Endothelial cell of umbilical vein (primary cell): ENCODE measurements around the gene AP1G2. TPM values are rescaled to one million over a fixed set of nuclear protein-coding genes. Genes with fewer than 3 reads are reported as not detected.

Experiments used
- BruUV-seq: library from RNA; stranded (reverse); fragments of 400-500 nt; replicated peaks from 2 replicates; lab custom pipeline; 2021; lab: Mats Ljungman, UMichigan
- CTCF ChIA-PET: fragments of 300-600, 350-600 bp; sonication (Branson Sonifier 250); formaldehyde crosslinking; loops from one replicate; lab custom pipeline; 2021; ENCODE audit warnings: antibody characterized with exemption, inconsistent platforms; lab: Charles Lee
- POLR2A ChIA-PET: fragments of 300-600, 350-600 bp; sonication (Branson Sonifier 250); formaldehyde crosslinking; loops from one replicate; lab custom pipeline; 2021; ENCODE audit warnings: antibody characterized with exemption, inconsistent platforms; lab: Charles Lee
- DNase-seq: peaks from one replicate; pipeline ENCODE4 v3.0.0-alpha.2; 2011; ENCODE audit warnings: low read depth, low spot score
- FAIRE-seq: peaks from 2 replicates; lab custom pipeline; 2011; peaks lifted over from hg19 to GRCh38; lab: Jason Lieb, UNC
- H2AFZ ChIP-seq: 2 replicates; pipeline ENCODE4 v1.6.0; 2012; ENCODE audit warnings: low read depth, low read length, control low read depth, inconsistent platforms
- H3K27ac ChIP-seq: 2 replicates; pipeline ENCODE4 v1.5.1; 2011; ENCODE audit warnings: low read depth, mild to moderate bottlenecking, control low read depth, low read length, moderate library complexity; ENCODE audit not compliant: insufficient read depth
- H3K27me3 ChIP-seq, 2 experiments: 2 replicates each; pipeline versions ENCODE4 v1.6.0 to v1.6.1; 2011; ENCODE audit warnings: low read length in 2 of 2, mixed read lengths in 1 of 2; ENCODE audit not compliant: control insufficient read depth in 2 of 2, insufficient read depth in 2 of 2
- H3K36me3 ChIP-seq, 2 experiments: 2 replicates in 1 of 2; 3 replicates in 1 of 2; pipeline ENCODE4 v1.5.1; 2011; ENCODE audit warnings: low read length in 2 of 2, mild to moderate bottlenecking in 1 of 2, moderate library complexity in 1 of 2; ENCODE audit not compliant: control insufficient read depth in 2 of 2, insufficient read depth in 2 of 2; ENCODE audit errors: extremely low read depth in 1 of 2
- H3K4me1 ChIP-seq: 3 replicates; pipeline ENCODE4 v1.5.1; 2011; ENCODE audit warnings: mild to moderate bottlenecking, low read length; ENCODE audit not compliant: control insufficient read depth, insufficient read depth; ENCODE audit errors: extremely low read depth
- H3K4me2 ChIP-seq: 2 replicates; pipeline ENCODE4 v1.6.1; 2011; ENCODE audit warnings: low read length, control low read depth, mixed read lengths; ENCODE audit not compliant: insufficient read depth
- H3K4me3 ChIP-seq, 3 experiments: fragments of 200-600 bp in 1 of 3; sonication (generic), shearing (Covaris generic) in 1 of 3; replicated peaks in 1 of 3; 2 replicates each; pipeline ENCODE4 v1.5.1; 2011 to 2016; ENCODE audit warnings: control low read depth in 3 of 3, low read length in 3 of 3, mild to moderate bottlenecking in 2 of 3, inconsistent platforms in 1 of 3, low read depth in 1 of 3, moderate library complexity in 1 of 3; ENCODE audit not compliant: insufficient read depth in 1 of 3
- H3K79me2 ChIP-seq: 2 replicates; pipeline ENCODE4 v1.6.0; 2012; ENCODE audit warnings: low read length, inconsistent platforms; ENCODE audit not compliant: control insufficient read depth, insufficient read depth
- H3K9ac ChIP-seq: replicated peaks from 2 replicates; pipeline ENCODE3; 2011; ENCODE audit warnings: low read length, control low read depth; ENCODE audit not compliant: insufficient read depth; ENCODE audit errors: extremely low read depth
- H3K9me1 ChIP-seq: replicated peaks from 3 replicates; pipeline ENCODE4 v1.6.0; 2011; ENCODE audit warnings: mild to moderate bottlenecking, low read length; ENCODE audit not compliant: control insufficient read depth, insufficient read depth; ENCODE audit errors: extremely low read depth
- H3K9me3 ChIP-seq: replicated peaks from 2 replicates; pipeline ENCODE4 v1.5.1; 2012; ENCODE audit warnings: low read length, inconsistent platforms; ENCODE audit not compliant: control insufficient read depth, insufficient read depth
- H4K20me1 ChIP-seq: replicated peaks from 2 replicates; pipeline ENCODE3; 2011; ENCODE audit warnings: mild to moderate bottlenecking, low read length; ENCODE audit not compliant: control insufficient read depth, insufficient read depth; ENCODE audit errors: extremely low read depth
- EZH2 ChIP-seq: IDR thresholded peaks from 2 replicates; pipeline ENCODE4 v1.6.1; 2012; ENCODE audit warnings: borderline replicate concordance, low read depth, mild to moderate bottlenecking, moderate library complexity, low read length, inconsistent platforms; ENCODE audit not compliant: severe bottlenecking
- FOS ChIP-seq: IDR thresholded peaks from 2 replicates; pipeline ENCODE4 v1.6.1; 2011; ENCODE audit warnings: mild to moderate bottlenecking, low read length, moderate library complexity, borderline replicate concordance; ENCODE audit not compliant: insufficient read depth
- GATA2 ChIP-seq: IDR thresholded peaks from 2 replicates; pipeline ENCODE4 v1.7.0; 2011; ENCODE audit warnings: low read depth, mild to moderate bottlenecking, moderate library complexity, mixed read lengths, low read length; ENCODE audit not compliant: insufficient read length, insufficient read depth
- JUN ChIP-seq: IDR thresholded peaks from 2 replicates; pipeline ENCODE4 v1.6.1; 2011; ENCODE audit warnings: borderline replicate concordance, low read depth; ENCODE audit not compliant: insufficient read length, insufficient read depth
- MYC ChIP-seq: IDR thresholded peaks from one replicate; pipeline ENCODE4 v1.6.1; 2011; ENCODE audit warnings: mild to moderate bottlenecking, low read depth, low read length
- POLR2A ChIP-seq: IDR thresholded peaks from 2 replicates; pipeline ENCODE4 v1.6.1; 2012; ENCODE audit warnings: low read depth, mild to moderate bottlenecking, control low read depth, low read length
- POLR2AphosphoS5 ChIP-seq: IDR thresholded peaks from 2 replicates; pipeline ENCODE4 v1.6.1; 2012; ENCODE audit warnings: low read depth, mild to moderate bottlenecking, control low read depth, low read length, moderate library complexity; ENCODE audit not compliant: insufficient read depth
- dilution Hi-C: fragments of 300-500 bp; cut with MboI; formaldehyde crosslinking; loops from one replicate; pipeline ENCODE4 v1.15.0; 2019; ENCODE audit warnings: low sequenced_read_pairs; ENCODE audit not compliant: extremely low pct_ligation_motif_present
- intact Hi-C: fragments of 100-400 bp; cut with micrococcal nuclease; formaldehyde crosslinking; loops from one replicate; pipeline ENCODE4 v1.10.0; 2022
- polyA plus RNA-seq, 4 experiments: library from polyadenylated mRNA; depleted of rRNA in 3 of 4; stranded (reverse) in 3 of 4; unstranded in 1 of 4; fragments of >200 nt; gene quantifications; 2 replicates each; pipeline versions ENCODE4 v1.2.1 to v1.2.3, GENCODE V29; 2011 to 2012; ENCODE audit warnings: missing spikeins in 1 of 4
- total RNA-seq: library from RNA; stranded (reverse); gene quantifications from 2 replicates; pipeline ENCODE4 v1.2.3, GENCODE V29; 2021
- TF ChIP-seq, protein P1 (sequence below), 2 donors: IDR thresholded peaks; 1 replicate in 1 of 2; 2 replicates in 1 of 2; pipeline ENCODE4 v1.5.1; 2011; ENCODE audit warnings: low read length in 2 of 2, mild to moderate bottlenecking in 2 of 2, moderate library complexity in 2 of 2, control low read depth in 1 of 2, inconsistent platforms in 1 of 2, low read depth in 1 of 2; ENCODE audit not compliant: insufficient read depth in 1 of 2; ENCODE audit errors: extremely low read depth in 1 of 2
- TF ChIP-seq, protein P2 (sequence below): IDR thresholded peaks from 2 replicates; pipeline ENCODE4 v1.6.1; 2011; ENCODE audit not compliant: insufficient read depth, insufficient read length

The AP1G2 gene
- total and polyA plus RNA-seq, 2 donors (not counting 3 experiments of a cell fraction or from before 2014, with no cell fraction given) = 39.0 to 55.8 TPM

DNA sequence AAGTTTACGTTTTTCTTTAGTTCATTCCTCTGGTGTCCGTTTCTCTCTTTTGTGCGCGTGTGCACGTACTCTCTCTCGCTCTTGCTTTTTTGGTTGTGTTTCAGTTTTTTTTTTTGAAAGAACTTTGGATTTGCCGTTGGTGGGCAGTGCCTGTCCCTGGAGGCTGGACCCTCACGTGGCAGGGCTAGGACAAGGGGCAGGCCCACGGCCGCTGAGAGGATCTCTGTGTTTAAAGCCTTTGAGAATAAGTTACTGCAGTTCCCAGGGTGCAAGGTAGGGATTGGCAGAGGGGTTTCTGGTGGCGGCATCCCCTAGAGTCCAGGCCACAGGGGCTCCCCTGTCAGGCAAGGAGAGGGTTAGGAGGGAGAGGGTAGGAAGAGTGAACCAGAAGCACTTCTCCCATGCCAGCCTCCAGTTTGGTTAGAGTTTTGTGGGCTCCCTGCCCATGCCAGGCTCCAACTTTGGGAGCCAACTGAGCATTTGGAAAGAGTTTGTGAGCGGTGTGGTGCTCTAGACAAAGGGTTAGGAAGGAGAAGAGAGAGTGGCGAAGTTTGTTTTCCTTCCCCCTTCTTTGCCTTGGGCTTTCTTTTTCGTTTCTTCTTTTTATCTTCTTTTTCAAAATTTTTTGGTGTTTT is 46.6 kb downstream of the AP1G2 start:
- intact Hi-C loops = no loop called here
- ChIA-PET CTCF (no interaction called here), POLR2A (no interaction called here)
- Histone ChIP-seq H3K79me2 (no peaks in the 10 kb centered on the region), H3K9ac (no peak overlapping the region), H3K4me3 (no peak overlapping the region), H3K9me1 (no peaks in the 10 kb centered on the region), H3K27me3 (no peaks in the 10 kb centered on the region), H2AFZ (no peak overlapping the region), H3K27ac (no peak overlapping the region), H4K20me1 (no peaks in the 10 kb centered on the region), H3K36me3 (no peaks in the 10 kb centered on the region), H3K9me3 (no peaks in the 10 kb centered on the region), H3K4me2 (no peak overlapping the region), H3K4me1 (no peaks in the 10 kb centered on the region)
- no peak for FAIRE-seq
- dilution Hi-C loops = no loop called here
- TF ChIP-seq FOS = no peak
- TF ChIP-seq POLR2A = no peak
- TF ChIP-seq, protein P1, sequence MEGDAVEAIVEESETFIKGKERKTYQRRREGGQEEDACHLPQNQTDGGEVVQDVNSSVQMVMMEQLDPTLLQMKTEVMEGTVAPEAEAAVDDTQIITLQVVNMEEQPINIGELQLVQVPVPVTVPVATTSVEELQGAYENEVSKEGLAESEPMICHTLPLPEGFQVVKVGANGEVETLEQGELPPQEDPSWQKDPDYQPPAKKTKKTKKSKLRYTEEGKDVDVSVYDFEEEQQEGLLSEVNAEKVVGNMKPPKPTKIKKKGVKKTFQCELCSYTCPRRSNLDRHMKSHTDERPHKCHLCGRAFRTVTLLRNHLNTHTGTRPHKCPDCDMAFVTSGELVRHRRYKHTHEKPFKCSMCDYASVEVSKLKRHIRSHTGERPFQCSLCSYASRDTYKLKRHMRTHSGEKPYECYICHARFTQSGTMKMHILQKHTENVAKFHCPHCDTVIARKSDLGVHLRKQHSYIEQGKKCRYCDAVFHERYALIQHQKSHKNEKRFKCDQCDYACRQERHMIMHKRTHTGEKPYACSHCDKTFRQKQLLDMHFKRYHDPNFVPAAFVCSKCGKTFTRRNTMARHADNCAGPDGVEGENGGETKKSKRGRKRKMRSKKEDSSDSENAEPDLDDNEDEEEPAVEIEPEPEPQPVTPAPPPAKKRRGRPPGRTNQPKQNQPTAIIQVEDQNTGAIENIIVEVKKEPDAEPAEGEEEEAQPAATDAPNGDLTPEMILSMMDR (IDR thresholded peaks at IDR 0.05; ENCODE audit: extremely low read depth in 1 of 2, insufficient read depth in 1 of 2, low read depth in 1 of 2, low read length in 2 of 2) = no peak
- no peak for TF ChIP-seq GATA2
- TF ChIP-seq POLR2AphosphoS5 = no peak
- no peak for TF ChIP-seq EZH2
- TF ChIP-seq, protein P2, sequence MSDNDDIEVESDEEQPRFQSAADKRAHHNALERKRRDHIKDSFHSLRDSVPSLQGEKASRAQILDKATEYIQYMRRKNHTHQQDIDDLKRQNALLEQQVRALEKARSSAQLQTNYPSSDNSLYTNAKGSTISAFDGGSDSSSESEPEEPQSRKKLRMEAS = no peak
- no peak for TF ChIP-seq MYC
- TF ChIP-seq JUN = no peak
- no peak for DNase-seq
- no TSS peak for BruUV-seq
